HepG2 (cell line): Measurements from ENCODE around the gene NCOA6. TPM values are rescaled to one million over a fixed set of nuclear protein-coding genes. Genes with fewer than 3 reads are reported as not detected.

ENCODE experiments used
- AKAP8 ChIP-seq: sonication (generic); formaldehyde crosslinking; IDR thresholded peaks from 2 replicates; pipeline ENCODE4 v1.5.1; 2020; ENCODE audit warnings: mild to moderate bottlenecking, missing genetic modification reagents
- E2F5 ChIP-seq: sonication (generic); formaldehyde crosslinking; conservative IDR thresholded peaks from 2 replicates; pipeline ENCODE4 v1.4.0; 2020; ENCODE audit warnings: missing genetic modification reagents
- EP300 ChIP-seq, 3 experiments: sonication (generic) in 1 of 3; formaldehyde crosslinking in 1 of 3; IDR thresholded peaks; 2 replicates each; pipeline versions ENCODE4 v1.5.1 to v1.6.1; 2011 to 2020; ENCODE audit warnings: low read depth in 2 of 3, low read length in 2 of 3, borderline replicate concordance in 1 of 3, improper control_type of control experiment in 1 of 3, mild to moderate bottlenecking in 1 of 3, missing genetic modification reagents in 1 of 3, moderate library complexity in 1 of 3
- ETV5 ChIP-seq: IDR thresholded peaks from 2 replicates; pipeline ENCODE4 v1.6.1; 2018; ENCODE audit warnings: missing biosample characterization, missing genetic modification reagents, inconsistent platforms, borderline replicate concordance
- HNF4A ChIP-seq: sonication (generic); formaldehyde crosslinking; IDR thresholded peaks from 2 replicates; pipeline ENCODE4 v1.4.0; 2020; ENCODE audit warnings: missing genetic modification reagents
- HOMEZ ChIP-seq: IDR thresholded peaks from 2 replicates; pipeline ENCODE4 v1.6.1; 2016; ENCODE audit warnings: low read depth
- HOXA3 ChIP-seq: sonication (generic); formaldehyde crosslinking; IDR thresholded peaks from 2 replicates; pipeline ENCODE4 v1.5.0; 2020; ENCODE audit warnings: missing genetic modification reagents
- KLF9 ChIP-seq: IDR thresholded peaks from 2 replicates; pipeline ENCODE4 v1.6.1; 2016; ENCODE audit warnings: low read depth
- NFIB ChIP-seq: sonication (generic); formaldehyde crosslinking; IDR thresholded peaks from 2 replicates; pipeline ENCODE4 v1.9.0; 2021; ENCODE audit warnings: missing genetic modification reagents, mild to moderate bottlenecking, borderline replicate concordance
- ONECUT2 ChIP-seq: sonication (generic); formaldehyde crosslinking; IDR thresholded peaks from 2 replicates; pipeline ENCODE4 v1.4.0; 2020; ENCODE audit warnings: missing genetic modification reagents
- PAXIP1 ChIP-seq: sonication (generic); formaldehyde crosslinking; conservative IDR thresholded peaks from 2 replicates; pipeline ENCODE4 v1.4.0; 2020; ENCODE audit warnings: mild to moderate bottlenecking, missing genetic modification reagents, moderate library complexity
- POGK ChIP-seq: sonication (generic); formaldehyde crosslinking; conservative IDR thresholded peaks from 2 replicates; pipeline ENCODE4 v1.8.0; 2022; ENCODE audit warnings: mild to moderate bottlenecking, moderate library complexity, missing genetic modification reagents
- PTBP1 ChIP-seq: fragments of 200-400 bp; formaldehyde crosslinking; IDR thresholded peaks from 2 replicates; pipeline ENCODE4 v1.6.1; 2018; ENCODE audit warnings: low read length, low read depth; ENCODE audit not compliant: poor library complexity, severe bottlenecking
- RELA ChIP-seq: sonication (generic); formaldehyde crosslinking; IDR thresholded peaks from 2 replicates; pipeline ENCODE4 v1.4.0; 2020; ENCODE audit warnings: missing genetic modification reagents
- SIX4 ChIP-seq: sonication (generic); formaldehyde crosslinking; IDR thresholded peaks from 2 replicates; pipeline ENCODE4 v1.4.0; 2020; ENCODE audit warnings: missing genetic modification reagents
- SNAI1 ChIP-seq: sonication (generic); formaldehyde crosslinking; IDR thresholded peaks from 2 replicates; pipeline ENCODE4 v1.5.0; 2020; ENCODE audit warnings: mild to moderate bottlenecking, missing genetic modification reagents, borderline replicate concordance
- ZBTB25 ChIP-seq: IDR thresholded peaks from 2 replicates; pipeline ENCODE4 v1.6.1; 2018; ENCODE audit warnings: missing genetic modification reagents
- ZNF335 ChIP-seq: sonication (generic); formaldehyde crosslinking; IDR thresholded peaks from 2 replicates; pipeline ENCODE4 v1.4.0; 2020; ENCODE audit warnings: missing genetic modification reagents
- ZNF674 ChIP-seq: sonication (generic); formaldehyde crosslinking; IDR thresholded peaks from 2 replicates; pipeline ENCODE4 v1.5.0; 2020; ENCODE audit warnings: low read depth, mild to moderate bottlenecking, missing genetic modification reagents
- ZNF879 ChIP-seq: sonication (generic); formaldehyde crosslinking; IDR thresholded peaks from 2 replicates; pipeline ENCODE4 v1.8.1; 2023; ENCODE audit warnings: missing genetic modification reagents
- polyA plus RNA-seq, 8 experiments: library from polyadenylated mRNA; depleted of rRNA in 3 of 8; stranded (reverse) in 7 of 8; unstranded in 1 of 8; fragments of >200 nt; fragmentation: Illumina TruSeq in 4 of 8; extraction: Trizol in 4 of 8; gene quantifications; 2 replicates each; pipeline versions ENCODE4 v1.2.1 to v1.2.3, GENCODE V29; 2011 to 2016; ENCODE audit warnings: low read depth in 4 of 8, missing spikeins in 1 of 8, mixed read lengths in 1 of 8; ENCODE audit not compliant: insufficient read depth in 1 of 8
- total RNA-seq, 5 experiments: library from RNA; depleted of rRNA; stranded (reverse); fragments of >200 nt; fragmentation: Illumina TruSeq; extraction: Trizol; gene quantifications; 2 replicates each; pipeline ENCODE4 v1.2.3, GENCODE V29; 2016; ENCODE audit warnings: low read depth in 1 of 5

The NCOA6 gene
- total and polyA plus RNA-seq, 2 of the 13 experiments (the other 11 are each of a cell fraction or from before 2014, with no cell fraction given): 11.2 to 29.3 TPM

GRCh38 chr20:34703424-34704176 is 121.9 kb downstream of the NCOA6 start (continued):
- TF ChIP-seq EP300 (IDR thresholded peaks at IDR 0.05; ENCODE audit: low read depth in 2 of 2, low read length in 2 of 2) (peak in 1 of 2 experiments; percentile 50; a peak in 1 of 4 replicates), EP300 (CRISPR knock-in tag; IDR thresholded peaks at IDR 0.05; ENCODE audit: borderline replicate concordance) (no peak), PTBP1 (no peak), ZNF674 (CRISPR knock-in tag) (no peak; the same call in 1 of the 2 replicates), HOXA3 (CRISPR knock-in tag) (no peak; the same call in 1 of the 2 replicates), HNF4A (CRISPR knock-in tag) (no peak), ZNF879 (no peak), ZBTB25 (CRISPR knock-in tag) (peak; percentile 73), ONECUT2 (CRISPR knock-in tag) (no peak), ETV5 (CRISPR knock-in tag) (peak; percentile 20; the same call in 1 of the 2 replicates), NFIB (0 out of 2 replicates have a peak, but pooled peaks have one; percentile 17), PAXIP1 (peak; percentile 81), E2F5 (no peak), HOMEZ (CRISPR knock-in tag) (peak; percentile 8; the same call in 1 of the 2 replicates), SIX4 (no peak), POGK (CRISPR knock-in tag) (no peak), AKAP8 (CRISPR knock-in tag) (no peak), ZNF335 (CRISPR knock-in tag) (peak; percentile 69; the same call in 1 of the 2 replicates), KLF9 (CRISPR knock-in tag) (no peak), SNAI1 (CRISPR knock-in tag) (no peak), RELA (no peak)
